Upper lobe of left lung (tissue), 4 donors: Measurements from ENCODE around the gene C20orf204.

ENCODE experiments used
- POLR2A ChIP-seq, 4 donors: fragments of 450-650 bp; IDR thresholded peaks; one replicate each; pipeline ENCODE4 v1.5.1; 2016 to 2017; ENCODE audit warnings: antibody characterized with exemption in 4 of 4, mild to moderate bottlenecking in 2 of 4
- POLR2AphosphoS5 ChIP-seq, 2 donors: sonication (generic); formaldehyde crosslinking; IDR thresholded peaks; one replicate each; pipeline ENCODE4 v1.5.1; 2017; ENCODE audit warnings: antibody characterized with exemption in 2 of 2
- TF ChIP-seq, protein P1 (sequence below), 6 experiments: fragments of 450-650 bp in 4 of 6; fragments of 200-600 bp in 2 of 6; sonication (generic) in 2 of 6; IDR thresholded peaks; one replicate each; pipeline ENCODE4 v1.5.1; 2016 to 2019; ENCODE audit warnings: antibody characterized with exemption in 6 of 6

- TF ChIP-seq, protein P1, sequence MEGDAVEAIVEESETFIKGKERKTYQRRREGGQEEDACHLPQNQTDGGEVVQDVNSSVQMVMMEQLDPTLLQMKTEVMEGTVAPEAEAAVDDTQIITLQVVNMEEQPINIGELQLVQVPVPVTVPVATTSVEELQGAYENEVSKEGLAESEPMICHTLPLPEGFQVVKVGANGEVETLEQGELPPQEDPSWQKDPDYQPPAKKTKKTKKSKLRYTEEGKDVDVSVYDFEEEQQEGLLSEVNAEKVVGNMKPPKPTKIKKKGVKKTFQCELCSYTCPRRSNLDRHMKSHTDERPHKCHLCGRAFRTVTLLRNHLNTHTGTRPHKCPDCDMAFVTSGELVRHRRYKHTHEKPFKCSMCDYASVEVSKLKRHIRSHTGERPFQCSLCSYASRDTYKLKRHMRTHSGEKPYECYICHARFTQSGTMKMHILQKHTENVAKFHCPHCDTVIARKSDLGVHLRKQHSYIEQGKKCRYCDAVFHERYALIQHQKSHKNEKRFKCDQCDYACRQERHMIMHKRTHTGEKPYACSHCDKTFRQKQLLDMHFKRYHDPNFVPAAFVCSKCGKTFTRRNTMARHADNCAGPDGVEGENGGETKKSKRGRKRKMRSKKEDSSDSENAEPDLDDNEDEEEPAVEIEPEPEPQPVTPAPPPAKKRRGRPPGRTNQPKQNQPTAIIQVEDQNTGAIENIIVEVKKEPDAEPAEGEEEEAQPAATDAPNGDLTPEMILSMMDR (IDR thresholded peaks at IDR 0.05), result no peak
- no peak for TF ChIP-seq POLR2A (IDR thresholded peaks at IDR 0.05)
- no peak for TF ChIP-seq POLR2AphosphoS5 (IDR thresholded peaks at IDR 0.05)
Measured at GRCh38 chr20:64036346-64037198, 590 bp downstream of the C20orf204 start.
